Activated naive CD4-positive, alpha-beta T cell treated with anti-CD3 and anti-CD28 coated beads, Interleukin-2, amount 50 U/mL, for 72 hours (primary cell): Measurements from ENCODE around the gene EI24. TPM values are rescaled to one million over a fixed set of nuclear protein-coding genes. Genes with fewer than 3 reads are reported as not detected.
"Not testable (repeated sequence)": the region's sequence is repeated elsewhere in the genome, so short reads cannot be mapped to it uniquely, and the experiment has no call there.

Experiments used
- ATAC-seq, 2 donors: fragments of 150-1000 bp; cut with Tn5 transposase; 2 replicates each; pipeline ENCODE4 v1.10.0; 2021; ENCODE audit warnings: mild to moderate bottlenecking in 2 of 2, moderate library complexity in 2 of 2
- DNase-seq, 2 donors: peaks; one replicate each; pipeline ENCODE4 v3.0.0; 2021 to 2022; ENCODE audit warnings: low spot score in 2 of 2
- H3K27ac Mint-ChIP-seq, 2 donors: one replicate each; pipeline ENCODE4 v1.8.0; 2022; ENCODE audit warnings: mild to moderate bottlenecking in 2 of 2, mixed read lengths in 2 of 2
- H3K36me3 Mint-ChIP-seq, 2 donors: one replicate each; pipeline ENCODE4 v1.8.0; 2022; ENCODE audit warnings: mixed read lengths in 2 of 2
- H3K9me3 Mint-ChIP-seq, 2 donors: one replicate each; pipeline ENCODE4 v1.8.0; 2022; ENCODE audit warnings: mixed read lengths in 2 of 2
- total RNA-seq, 2 donors: library from RNA; stranded (reverse); gene quantifications; one replicate each; pipeline ENCODE4 v1.2.3, GENCODE V29; 2022

The EI24 gene
- total RNA-seq, result 10 to 100 TPM; 12.4 to 33.0 TPM

- Mint-ChIP-seq H3K9me3 (no peaks in the 10 kb centered on the region), H3K36me3 (peaks cover 4 to 26% of the 10 kb centered on the region in 2 donors), H3K27ac (peak within 1 kb of the TSS; percentile 94 to 97)
- DNase-seq (peak; percentile 78 to 86), ATAC-seq (peak; percentile 76 to 96)
Observed at GRCh38 chr11:125568970-125569914, at the start of gene EI24. TSS of gene EI24 (plus strand) at chr11:125569477. CDS start at chr11:125572528, 3,051 bp downstream.

GRCh38 chr11:125519860-125520834 is 49.1 kb upstream of the EI24 start:
- DNase-seq (no peak), ATAC-seq (peak; percentile 50 to 83)
- H3K36me3 Mint-ChIP-seq, result peaks cover 5 to 20% of the 10 kb centered on the region in 2 donors
- peaks cover 5 to 6% of the 10 kb centered on the region in 2 donors for H3K9me3 Mint-ChIP-seq
- no peak overlapping the region for H3K27ac Mint-ChIP-seq

- ATAC-seq (no peak), DNase-seq (no peak)
- Mint-ChIP-seq H3K36me3 (peaks cover 8 to 20% of the 10 kb centered on the region in 2 donors), H3K27ac (no peak overlapping the region), H3K9me3 (peaks cover 7 to 19% of the 10 kb centered on the region in 2 donors)
Observed at GRCh38 chr11:125525303-125525702, 44.0 kb upstream of the EI24 start.

GRCh38 chr11:125532668-125533067 is 36.6 kb upstream of the EI24 start:
- no peak overlapping the region for H3K27ac Mint-ChIP-seq
- no peaks in the 10 kb centered on the region for H3K9me3 Mint-ChIP-seq
- no peaks in the 10 kb centered on the region for H3K36me3 Mint-ChIP-seq
- DNase-seq (no peak), ATAC-seq (no peak)

GRCh38 chr11:125535585-125535984 is 33.7 kb upstream of the EI24 start:
- H3K36me3 Mint-ChIP-seq, result no peaks in the 10 kb centered on the region
- H3K9me3 Mint-ChIP-seq, result no peaks in the 10 kb centered on the region
- H3K27ac Mint-ChIP-seq, result no peak overlapping the region
- DNase-seq, result no peak
- ATAC-seq, result no peak

- H3K9me3 Mint-ChIP-seq, ATAC-seq, DNase-seq, H3K36me3 Mint-ChIP-seq, H3K27ac Mint-ChIP-seq: not testable (repeated sequence)
Observed at GRCh38 chr11:125536834-125537233, 32.4 kb upstream of the EI24 start.

GRCh38 chr11:125542709-125543108 is 26.6 kb upstream of the EI24 start:
- peaks cover 8 to 12% of the 10 kb centered on the region in 2 donors for H3K36me3 Mint-ChIP-seq
- no peak overlapping the region for H3K27ac Mint-ChIP-seq
- no peak for ATAC-seq

GRCh38 chr11:125550780-125551179 is 18.5 kb upstream of the EI24 start:
- no peak overlapping the region for H3K27ac Mint-ChIP-seq
- peaks cover 25 to 32% of the 10 kb centered on the region in 2 donors for H3K9me3 Mint-ChIP-seq
- ATAC-seq (no peak), DNase-seq (no peak)
- peaks cover 34 to 40% of the 10 kb centered on the region in 2 donors for H3K36me3 Mint-ChIP-seq

More at GRCh38 chr11:125542709-125543108, 26.6 kb upstream of the EI24 start:
- DNase-seq, result no peak
- H3K9me3 Mint-ChIP-seq, result peaks cover 6 to 9% of the 10 kb centered on the region in 2 donors

- peaks cover 25 to 34% of the 10 kb centered on the region in 2 donors for H3K9me3 Mint-ChIP-seq
- no peak for DNase-seq
- no peak for ATAC-seq
- H3K36me3 Mint-ChIP-seq, result peaks cover 34 to 45% of the 10 kb centered on the region in 2 donors
- H3K27ac Mint-ChIP-seq, result no peak overlapping the region
Observed at GRCh38 chr11:125551835-125552342, 17.4 kb upstream of the EI24 start.

- no peak overlapping the region for H3K27ac Mint-ChIP-seq
- ATAC-seq, result no peak
- peaks cover 34 to 45% of the 10 kb centered on the region in 2 donors for H3K36me3 Mint-ChIP-seq
- DNase-seq, result no peak
- peaks cover 25 to 34% of the 10 kb centered on the region in 2 donors for H3K9me3 Mint-ChIP-seq
Observed at GRCh38 chr11:125552927-125553326, 16.4 kb upstream of the EI24 start.

- H3K9me3 Mint-ChIP-seq, result peaks cover 25 to 34% of the 10 kb centered on the region in 2 donors
- ATAC-seq (no peak), DNase-seq (no peak)
- H3K27ac Mint-ChIP-seq, result no peak overlapping the region
- H3K36me3 Mint-ChIP-seq, result peaks cover 34 to 45% of the 10 kb centered on the region in 2 donors
Observed at GRCh38 chr11:125553357-125553756, 15.9 kb upstream of the EI24 start.

GRCh38 chr11:125554038-125554437 is 15.2 kb upstream of the EI24 start:
- DNase-seq (no peak), ATAC-seq (no peak)
- Mint-ChIP-seq H3K27ac (no peak overlapping the region), H3K36me3 (peaks cover 34 to 45% of the 10 kb centered on the region in 2 donors), H3K9me3 (peaks cover 25 to 34% of the 10 kb centered on the region in 2 donors)

GRCh38 chr11:125559888-125560287 is 9.4 kb upstream of the EI24 start:
- ATAC-seq (no peak), DNase-seq (no peak)
- Mint-ChIP-seq H3K9me3 (peaks cover 0 to 10% of the 10 kb centered on the region in 2 donors), H3K36me3 (peaks cover 0 to 7% of the 10 kb centered on the region in 2 donors), H3K27ac (no peak overlapping the region)

- DNase-seq (no peak), ATAC-seq (no peak)
- H3K9me3 Mint-ChIP-seq, result no peaks in the 10 kb centered on the region
- no peak overlapping the region for H3K27ac Mint-ChIP-seq
- no peaks in the 10 kb centered on the region for H3K36me3 Mint-ChIP-seq
Observed at GRCh38 chr11:125561924-125562323, 7.4 kb upstream of the EI24 start.

- DNase-seq (no peak), ATAC-seq (no peak)
- Mint-ChIP-seq H3K36me3 (no peaks in the 10 kb centered on the region), H3K27ac (no peak overlapping the region), H3K9me3 (no peaks in the 10 kb centered on the region)
Observed at GRCh38 chr11:125562430-125562829, 6.8 kb upstream of the EI24 start.

GRCh38 chr11:125564357-125564756 is 4.9 kb upstream of the EI24 start:
- no peak for ATAC-seq

More at GRCh38 chr11:125564357-125564756, 4.9 kb upstream of the EI24 start:
- no peak for DNase-seq
- H3K27ac Mint-ChIP-seq, result no peak overlapping the region
- no peaks in the 10 kb centered on the region for H3K36me3 Mint-ChIP-seq
- H3K9me3 Mint-ChIP-seq, result no peaks in the 10 kb centered on the region
